ENCODE measurements around the gene GID8. TPM values are rescaled to one million over a fixed set of nuclear protein-coding genes. Genes with fewer than 3 reads are reported as not detected.

Gene GID8
- total and polyA plus RNA-seq, 2 of the 4 experiments (the other 2 are of a cell fraction) = 21.5 to 33.9 TPM

DNA sequence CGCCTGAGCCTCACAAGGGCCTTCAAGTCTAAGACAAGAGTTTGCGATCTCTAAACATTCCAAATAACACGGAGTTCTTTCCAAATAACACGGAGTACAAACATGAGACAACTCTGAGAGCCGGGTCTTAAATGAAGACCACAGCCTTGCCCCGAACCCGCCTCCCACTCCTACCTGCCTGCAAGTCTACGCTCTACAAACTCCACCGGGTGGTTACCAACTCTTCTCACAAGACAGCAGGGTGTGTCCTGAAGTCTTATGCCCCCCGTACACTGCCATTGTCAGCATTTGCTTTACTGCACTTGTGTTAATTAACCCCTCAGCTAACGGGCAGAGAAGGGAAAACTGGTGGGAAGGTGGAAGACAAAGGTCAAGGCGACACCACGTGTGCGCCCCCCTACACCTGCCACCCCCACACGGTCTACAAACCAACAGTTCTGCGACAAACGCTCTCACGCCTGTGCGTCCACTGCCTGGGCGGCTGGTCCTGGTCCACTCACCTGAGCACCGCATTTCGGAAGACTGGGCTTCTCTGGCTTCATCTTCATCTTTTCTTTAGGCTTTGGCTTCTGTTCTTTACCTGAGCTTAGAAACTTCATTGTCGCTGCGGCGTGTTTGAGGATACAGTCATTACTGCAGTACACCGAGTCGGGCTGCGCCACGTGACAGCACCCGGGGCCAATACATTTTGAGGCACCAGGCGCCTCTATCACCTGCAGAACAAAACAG is 31.1 kb upstream of the GID8 start (continued):
- no peak for TF ChIP-seq BHLHE40 (IDR thresholded peaks at IDR 0.05; ENCODE audit: low read depth, low read length)
- TF ChIP-seq, protein P1, sequence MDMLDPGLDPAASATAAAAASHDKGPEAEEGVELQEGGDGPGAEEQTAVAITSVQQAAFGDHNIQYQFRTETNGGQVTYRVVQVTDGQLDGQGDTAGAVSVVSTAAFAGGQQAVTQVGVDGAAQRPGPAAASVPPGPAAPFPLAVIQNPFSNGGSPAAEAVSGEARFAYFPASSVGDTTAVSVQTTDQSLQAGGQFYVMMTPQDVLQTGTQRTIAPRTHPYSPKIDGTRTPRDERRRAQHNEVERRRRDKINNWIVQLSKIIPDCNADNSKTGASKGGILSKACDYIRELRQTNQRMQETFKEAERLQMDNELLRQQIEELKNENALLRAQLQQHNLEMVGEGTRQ (IDR thresholded peaks at IDR 0.05; ENCODE audit: low read depth, low read length) = no peak
- TF ChIP-seq, protein P2, sequence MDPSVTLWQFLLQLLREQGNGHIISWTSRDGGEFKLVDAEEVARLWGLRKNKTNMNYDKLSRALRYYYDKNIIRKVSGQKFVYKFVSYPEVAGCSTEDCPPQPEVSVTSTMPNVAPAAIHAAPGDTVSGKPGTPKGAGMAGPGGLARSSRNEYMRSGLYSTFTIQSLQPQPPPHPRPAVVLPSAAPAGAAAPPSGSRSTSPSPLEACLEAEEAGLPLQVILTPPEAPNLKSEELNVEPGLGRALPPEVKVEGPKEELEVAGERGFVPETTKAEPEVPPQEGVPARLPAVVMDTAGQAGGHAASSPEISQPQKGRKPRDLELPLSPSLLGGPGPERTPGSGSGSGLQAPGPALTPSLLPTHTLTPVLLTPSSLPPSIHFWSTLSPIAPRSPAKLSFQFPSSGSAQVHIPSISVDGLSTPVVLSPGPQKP (IDR thresholded peaks at IDR 0.05; ENCODE audit: borderline replicate concordance, low read depth, low read length) = no peak
- no peak for TF ChIP-seq NFE2L2 (IDR thresholded peaks at IDR 0.05; ENCODE audit: low read depth, low read length)

All from IMR-90 (cell line).